ENCODE results near the gene OR5H15. TPM values are rescaled to one million over a fixed set of nuclear protein-coding genes. Genes with fewer than 3 reads are reported as not detected.
"Not testable (repeated sequence)": the region's sequence is repeated elsewhere in the genome, so short reads cannot be mapped to it uniquely, and the experiment has no call there.

OR5H15 gene
- total and polyA plus RNA-seq, 2 of the 13 experiments (the other 11 are each of a cell fraction or from before 2014, with no cell fraction given): not detected

- POLR2A ChIA-PET: no interaction called here
- ATAC-seq (peak; percentile 88), DNase-seq (ENCODE audit: low spot score) (peak; percentile 16), FAIRE-seq (peak; percentile 44)
- H3K27me3 ChIP-seq (ENCODE audit: control insufficient read depth in 1 of 2, insufficient read depth in 2 of 2, low read length in 2 of 2): no peaks in the 10 kb centered on the region
- H2AFZ ChIP-seq (ENCODE audit: low read length): no peak overlapping the region
- no peaks in the 10 kb centered on the region for H4K20me1 ChIP-seq (ENCODE audit: insufficient read depth, low read length)
- BruUV-seq (replicated peaks): no TSS peak
- no peaks in the 10 kb centered on the region for H3K36me3 ChIP-seq (replicated peaks in 1 of 2; ENCODE audit: control insufficient read depth in 1 of 2, insufficient read depth in 2 of 2, low read length in 2 of 2)
- CTCF ChIA-PET (ENCODE audit: low intra/inter-chr PET ratio, low total read pairs): interaction anchor here (1.2 kb wide), 1 partner anchor 141 kb away, joined by 4 read pairs; no protein-coding TSS in a partner anchor
- H3K79me2 ChIP-seq (ENCODE audit: insufficient read depth, low read length): no peaks in the 10 kb centered on the region
- peak; percentile 59 for TF ChIP-seq STAG1 (CRISPR knock-in tag; IDR thresholded peaks at IDR 0.05)
- TF ChIP-seq ZMYM2 (CRISPR knock-in tag; IDR thresholded peaks at IDR 0.05): no peak
- TF ChIP-seq CTCF (CRISPR knock-in tag; IDR thresholded peaks at IDR 0.05): peak; percentile 55
- TF ChIP-seq KLF9 (CRISPR knock-in tag; IDR thresholded peaks at IDR 0.05; ENCODE audit: low read depth): no peak
- TF ChIP-seq SMC3 (IDR thresholded peaks at IDR 0.05; ENCODE audit: low read length): peak; percentile 49
- TF ChIP-seq ZNF503 (CRISPR knock-in tag; IDR thresholded peaks at IDR 0.05): no peak
- no peak for TF ChIP-seq FOSL1 (CRISPR knock-in tag; IDR thresholded peaks at IDR 0.05; ENCODE audit: borderline replicate concordance)
- H3K9me3 ChIP-seq (ENCODE audit: low read length): no peaks in the 10 kb centered on the region
- in situ Hi-C loops (cut with HindIII; ENCODE audit: extremely low pct_ligation_motif_present, low pct_unique_long_range_greater_than_20kb): no loop called here
- no peaks in the 10 kb centered on the region for H3K4me1 ChIP-seq (ENCODE audit: insufficient read depth, low read length)
- no peak overlapping the region for H3K4me2 ChIP-seq (ENCODE audit: low read depth, low read length)
- no peak overlapping the region for H3K27ac ChIP-seq (ENCODE audit: extremely low read length, insufficient read depth, low read length)
- no peak overlapping the region for H3K9ac ChIP-seq (ENCODE audit: insufficient read depth, low read depth, low read length)
- intact Hi-C loops (cut with micrococcal nuclease; ENCODE audit: unreplicated experiment): loop anchor here (1.0 kb wide), 1 partner anchor 141 kb away; no protein-coding TSS in a partner anchor
- 0% methylated on average over 3 of the region's 3 CpGs for WGBS (ENCODE audit: low lambda C conversion rate)
- H3K4me3 ChIP-seq (replicated peaks in 1 of 3; ENCODE audit: insufficient read depth in 1 of 3, low read depth in 2 of 3, low read length in 3 of 3): no peak overlapping the region
These were observed 22.0 kb downstream of the OR5H15 start for GRCh38 chr3:98188545-98188944.

- H3K4me1 ChIP-seq (ENCODE audit: insufficient read depth, low read length); DNase-seq (ENCODE audit: low spot score); intact Hi-C loops (cut with micrococcal nuclease; ENCODE audit: unreplicated experiment); H2AFZ ChIP-seq (ENCODE audit: low read length); H3K9ac ChIP-seq (ENCODE audit: insufficient read depth, low read depth, low read length); H4K20me1 ChIP-seq (ENCODE audit: insufficient read depth, low read length); POLR2A ChIA-PET; BruUV-seq (replicated peaks); H3K9me3 ChIP-seq (ENCODE audit: low read length); FAIRE-seq; CTCF ChIA-PET (ENCODE audit: low intra/inter-chr PET ratio, low total read pairs); in situ Hi-C loops (cut with HindIII; ENCODE audit: extremely low pct_ligation_motif_present, low pct_unique_long_range_greater_than_20kb); H3K79me2 ChIP-seq (ENCODE audit: insufficient read depth, low read length); ATAC-seq; H3K4me2 ChIP-seq (ENCODE audit: low read depth, low read length); H3K27ac ChIP-seq (ENCODE audit: extremely low read length, insufficient read depth, low read length); H3K4me3 ChIP-seq (replicated peaks in 1 of 3; ENCODE audit: insufficient read depth in 1 of 3, low read depth in 2 of 3, low read length in 3 of 3); H3K36me3 ChIP-seq (replicated peaks in 1 of 2; ENCODE audit: control insufficient read depth in 1 of 2, insufficient read depth in 2 of 2, low read length in 2 of 2); H3K27me3 ChIP-seq (ENCODE audit: control insufficient read depth in 1 of 2, insufficient read depth in 2 of 2, low read length in 2 of 2): not testable (repeated sequence)
These were observed 24.4 kb downstream of the OR5H15 start for GRCh38 chr3:98190911-98191310.
